ENCODE results near the gene ZNF185. TPM values are rescaled to one million over a fixed set of nuclear protein-coding genes. Genes with fewer than 3 reads are reported as not detected.

Gene ZNF185
- total and polyA plus RNA-seq, 2 of the 8 experiments (the other 6 are each of a cell fraction or from before 2014, with no cell fraction given), result 15.6 to 20.1 TPM

GRCh38 chrX:152905081-152905420 lies 7.2 kb downstream of the ZNF185 start (continued):
- TF ChIP-seq SUZ12 (IDR thresholded peaks at IDR 0.05; ENCODE audit: low read length), result no peak
- no peak for TF ChIP-seq NANOG (IDR thresholded peaks at IDR 0.05; ENCODE audit: insufficient read depth, low read depth, low read length, poor library complexity, severe bottlenecking)
- no peak for TF ChIP-seq TCF12 (IDR thresholded peaks at IDR 0.05; ENCODE audit: low read depth, low read length)
- no peak for TF ChIP-seq NRF1 (IDR thresholded peaks at IDR 0.05; ENCODE audit: low read depth, low read length)
- no peak for TF ChIP-seq POLR2A (IDR thresholded peaks at IDR 0.05; ENCODE audit: control extremely low read depth in 1 of 2, low read depth in 2 of 2, low read length in 2 of 2)
- no peak for TF ChIP-seq JUND (IDR thresholded peaks at IDR 0.05; ENCODE audit: low read length)
- TF ChIP-seq YY1 (IDR thresholded peaks at IDR 0.05; ENCODE audit: low read depth, low read length), result no peak

Data from H1 (cell line).